GM21390 (cell line): ENCODE measurements around the gene RNF31.
A peak's percentile ranks its signal among the peaks of the same experiment; 100 is the strongest.

Source experiments
- ATAC-seq: cut with Tn5 transposase; IDR thresholded peaks from one replicate; pipeline ENCODE4 v1.9.1; 2021; ENCODE audit not compliant: unreplicated experiment

The RNF31 gene

GRCh38 chr14:24116128-24116814 lies 31.0 kb upstream of the RNF31 start:
- no peak for ATAC-seq

GRCh38 chr14:24117179-24117578 lies 30.1 kb upstream of the RNF31 start:
- ATAC-seq = no peak

GRCh38 chr14:24119691-24120090 lies 27.6 kb upstream of the RNF31 start:
- no peak for ATAC-seq

GRCh38 chr14:24121210-24121609 lies 26.1 kb upstream of the RNF31 start:
- ATAC-seq = no peak

DNA sequence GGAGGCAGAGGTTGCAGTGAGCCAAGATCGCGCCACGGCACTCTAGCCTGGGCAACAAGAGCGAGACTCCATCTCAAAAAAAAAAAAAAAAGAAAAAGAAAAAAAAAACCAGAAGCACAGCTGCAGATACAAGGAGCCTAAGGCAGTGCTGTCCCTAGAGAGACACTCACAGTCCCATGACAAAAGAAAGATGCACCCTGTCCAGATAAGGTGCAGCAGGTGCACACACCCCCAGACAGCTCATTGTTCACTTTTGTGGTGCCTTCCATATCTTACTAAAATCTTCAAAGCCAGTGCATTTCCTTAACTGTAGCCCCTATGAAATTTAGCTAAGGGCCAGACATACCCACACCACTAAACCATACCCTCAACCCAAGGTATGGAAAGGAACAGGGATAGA lies 24.9 kb upstream of the RNF31 start:
- ATAC-seq = no peak

- no peak for ATAC-seq
Observed at GRCh38 chr14:24122898-24123297, 24.4 kb upstream of the RNF31 start.

GRCh38 chr14:24123424-24124417 lies 23.6 kb upstream of the RNF31 start:
- no peak for ATAC-seq

DNA sequence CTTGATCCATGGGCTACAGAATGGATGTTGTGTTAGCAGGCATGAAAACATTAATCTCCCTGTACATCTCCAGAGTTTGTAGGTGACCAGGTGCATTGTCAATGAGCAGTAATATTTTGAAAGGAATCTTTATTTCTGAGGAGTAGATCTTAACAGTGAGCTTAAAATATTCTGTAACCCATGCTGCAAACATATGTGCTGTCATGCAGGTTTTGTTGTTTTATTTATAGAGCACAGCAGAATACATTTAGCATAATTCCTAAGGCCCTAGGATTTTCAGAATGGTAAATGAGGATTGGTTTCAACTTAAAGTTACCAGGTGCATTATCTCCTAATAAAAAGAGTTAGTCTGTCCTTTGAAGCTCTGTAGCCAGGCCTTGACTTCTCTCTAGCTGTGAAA lies 20.4 kb upstream of the RNF31 start:
- ATAC-seq = no peak

- ATAC-seq = no peak
Observed at GRCh38 chr14:24127673-24128072, 19.6 kb upstream of the RNF31 start.

DNA sequence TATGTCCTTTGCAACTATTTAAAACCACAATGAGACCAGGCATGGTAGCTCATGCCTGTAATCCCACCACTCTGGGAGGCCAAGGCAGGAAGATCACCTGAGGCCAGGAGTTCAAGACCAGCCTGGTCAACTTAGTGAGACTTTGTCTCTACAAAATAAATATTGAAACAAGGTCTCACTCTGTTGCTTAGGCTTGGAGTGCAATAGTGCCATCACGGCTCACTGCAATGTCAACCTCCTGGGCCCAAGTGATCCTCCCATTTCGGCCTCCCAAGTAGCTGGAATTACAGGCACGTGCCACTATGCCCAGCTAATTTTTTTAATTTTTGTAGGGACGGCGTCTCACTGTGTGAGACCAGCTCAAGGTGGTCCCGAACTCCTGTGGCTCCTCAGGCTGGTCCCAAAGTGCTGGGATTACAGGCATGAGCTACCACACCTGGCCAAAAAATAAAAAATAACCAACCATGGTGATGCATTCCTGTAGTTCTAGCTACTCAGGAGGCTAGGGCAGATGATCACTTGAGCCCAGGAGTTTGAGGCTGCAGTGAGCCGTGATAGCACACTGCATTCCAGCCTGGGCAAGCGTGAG lies 17.8 kb upstream of the RNF31 start:
- ATAC-seq = no peak

GRCh38 chr14:24130380-24130716 lies 16.9 kb upstream of the RNF31 start, which contains the start of gene FITM1:
Gene FITM1 (plus strand): TSS chr14:24130659. CDS start chr14:24131564, 905 bp downstream.
- ATAC-seq = no peak

GRCh38 chr14:24130717-24131548 lies 16.4 kb upstream of the RNF31 start:
- no peak for ATAC-seq

DNA sequence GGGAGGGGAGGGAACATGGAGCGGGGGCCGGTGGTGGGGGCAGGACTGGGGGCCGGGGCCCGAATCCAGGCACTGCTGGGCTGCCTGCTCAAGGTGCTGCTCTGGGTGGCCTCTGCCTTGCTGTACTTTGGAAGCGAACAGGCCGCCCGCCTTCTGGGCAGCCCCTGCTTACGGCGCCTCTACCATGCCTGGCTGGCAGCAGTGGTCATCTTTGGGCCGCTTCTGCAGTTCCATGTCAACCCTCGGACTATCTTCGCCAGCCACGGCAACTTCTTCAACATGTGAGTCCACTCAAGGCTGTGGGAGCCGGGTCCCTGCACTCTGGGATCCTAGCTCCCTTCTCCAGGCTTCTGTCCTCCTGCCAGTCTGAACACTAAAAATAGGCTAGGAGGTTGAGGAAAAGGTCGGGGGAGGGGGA lies 15.7 kb upstream of the RNF31 start:
- no peak for ATAC-seq

GRCh38 chr14:24132061-24132685 lies 15.1 kb upstream of the RNF31 start:
- ATAC-seq = no peak

DNA sequence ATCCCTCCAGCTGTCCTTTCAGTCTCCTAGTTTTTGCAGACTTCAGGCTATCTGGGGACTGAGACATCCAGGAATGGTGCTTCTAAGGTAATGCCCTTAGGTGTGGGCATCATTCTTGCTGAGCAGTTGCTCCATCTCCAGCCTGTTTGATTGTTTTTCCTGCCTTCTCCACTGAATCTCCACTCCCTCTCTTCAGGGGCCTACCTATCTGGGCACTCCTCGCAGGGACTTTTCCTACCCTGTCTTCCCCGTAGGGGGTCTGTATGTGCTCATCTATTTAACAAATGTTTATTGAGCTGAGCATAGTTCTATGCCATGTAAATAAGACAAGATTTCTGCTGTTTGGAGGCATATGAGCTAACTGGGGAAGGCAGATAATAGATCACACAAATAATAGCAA lies 14.3 kb upstream of the RNF31 start:
- ATAC-seq = no peak

- ATAC-seq = no peak
Observed at GRCh38 chr14:24133735-24134134, 13.6 kb upstream of the RNF31 start.

- ATAC-seq = no peak
Observed at GRCh38 chr14:24135584-24135833, 11.8 kb upstream of the RNF31 start.

- ATAC-seq = peak; percentile 73
Observed at GRCh38 chr14:24135834-24136683, 11.2 kb upstream of the RNF31 start, which contains the start of gene PSME1. Gene PSME1 (plus strand): TSS chr14:24136194. CDS start chr14:24136263, 69 bp downstream.

- ATAC-seq = no peak
Observed at GRCh38 chr14:24136684-24137528, 10.4 kb upstream of the RNF31 start.
